IMR-90 (cell line): ENCODE results near the gene KRTAP5-10. TPM values are rescaled to one million over a fixed set of nuclear protein-coding genes. Genes with fewer than 3 reads are reported as not detected.
A peak's percentile ranks its signal among the peaks of the same experiment; 100 is the strongest.

Experiments
- ATAC-seq: fragments of 200-7000 bp; cut with Tn5 transposase; 2 replicates; pipeline ENCODE4 v1.9.1; 2020; ENCODE audit warnings: low read depth, mild to moderate bottlenecking, moderate library complexity
- BruUV-seq: library from RNA; stranded (reverse); fragments of 400-500 nt; replicated peaks from 2 replicates; lab custom pipeline; 2021; lab: Mats Ljungman, UMichigan
- CTCF ChIA-PET: fragments of 300-600 bp; formaldehyde crosslinking; extraction: SDS; loops from one replicate; lab custom pipeline; 2021; ENCODE audit warnings: antibody characterized with exemption; lab: Yijun Ruan, JAX
- POLR2A ChIA-PET: fragments of 300-600 bp; sonication (Branson Sonifier 250); formaldehyde crosslinking; loops from one replicate; lab custom pipeline; 2022; ENCODE audit warnings: antibody characterized with exemption; ENCODE audit not compliant: unreplicated experiment; lab: Charles Lee
- DNase-seq: peaks from one replicate; pipeline ENCODE4 v3.0.0; 2013
- H2AFZ ChIP-seq: replicated peaks from 2 replicates; pipeline ENCODE3; 2013; ENCODE audit warnings: low read length, mild to moderate bottlenecking; ENCODE audit not compliant: poor library complexity
- H2AK5ac ChIP-seq: 2 replicates; pipeline ENCODE4 v1.6.1; 2013; ENCODE audit warnings: low read depth, low read length, inconsistent platforms
- H2AK9ac ChIP-seq: replicated peaks from 2 replicates; pipeline ENCODE3; 2013; ENCODE audit warnings: mild to moderate bottlenecking, low read depth, low read length, moderate library complexity; ENCODE audit not compliant: poor library complexity
- H2BK120ac ChIP-seq: 2 replicates; pipeline ENCODE4 v1.6.1; 2013; ENCODE audit warnings: low read depth, low read length, inconsistent platforms
- H2BK15ac ChIP-seq: 3 replicates; pipeline ENCODE4 v1.6.1; 2013; ENCODE audit warnings: low read depth, low read length, inconsistent platforms
- H2BK20ac ChIP-seq: 2 replicates; pipeline ENCODE4 v1.6.1; 2013; ENCODE audit warnings: low read depth, mild to moderate bottlenecking, inconsistent platforms, low read length, moderate library complexity
- H2BK5ac ChIP-seq: 2 replicates; pipeline ENCODE4 v1.6.1; 2013; ENCODE audit warnings: mild to moderate bottlenecking, low read depth, low read length, inconsistent platforms; ENCODE audit not compliant: poor library complexity, severe bottlenecking
- H3K14ac ChIP-seq: replicated peaks from 2 replicates; pipeline ENCODE4 v1.6.1; 2013; ENCODE audit warnings: low read depth, low read length, inconsistent platforms
- H3K18ac ChIP-seq: 2 replicates; pipeline ENCODE4 v1.6.1; 2013; ENCODE audit warnings: low read depth, low read length, control low read depth
- H3K23ac ChIP-seq: 2 replicates; pipeline ENCODE4 v1.6.1; 2013; ENCODE audit warnings: low read depth, low read length, inconsistent platforms
- H3K27ac ChIP-seq: 2 replicates; pipeline ENCODE4 v1.5.1; 2013; ENCODE audit warnings: mild to moderate bottlenecking, control low read depth, low read length; ENCODE audit not compliant: insufficient read depth
- H3K27me3 ChIP-seq: 2 replicates; pipeline ENCODE4 v1.6.1; 2013; ENCODE audit warnings: low read length; ENCODE audit not compliant: control insufficient read depth, insufficient read depth
- H3K36me3 ChIP-seq: 2 replicates; pipeline ENCODE4 v1.6.1; 2013; ENCODE audit warnings: low read length, mixed read lengths; ENCODE audit not compliant: control insufficient read depth, insufficient read depth
- H3K4ac ChIP-seq: 2 replicates; pipeline ENCODE4 v1.6.1; 2013; ENCODE audit warnings: low read depth, low read length, inconsistent platforms
- H3K4me1 ChIP-seq: 2 replicates; pipeline ENCODE4 v1.6.1; 2013; ENCODE audit warnings: low read length, mixed read lengths; ENCODE audit not compliant: control insufficient read depth, insufficient read depth
- H3K4me2 ChIP-seq: 2 replicates; pipeline ENCODE4 v1.6.1; 2013; ENCODE audit warnings: low read depth, mild to moderate bottlenecking, control low read depth, low read length, moderate library complexity
- H3K4me3 ChIP-seq: 2 replicates; pipeline ENCODE4 v1.5.1; 2013; ENCODE audit warnings: low read depth, mild to moderate bottlenecking, control low read depth, low read length, moderate library complexity; ENCODE audit not compliant: insufficient read depth
- H3K56ac ChIP-seq: 2 replicates; pipeline ENCODE4 v1.6.1; 2013; ENCODE audit warnings: low read length, inconsistent platforms; ENCODE audit not compliant: insufficient read depth; ENCODE audit errors: extremely low read depth
- H3K79me1 ChIP-seq, 2 experiments: 2 replicates each; pipeline ENCODE4 v1.6.1; 2013; ENCODE audit warnings: low read length in 2 of 2, inconsistent platforms in 1 of 2, low read depth in 1 of 2
- H3K9ac ChIP-seq: 2 replicates; pipeline ENCODE4 v1.6.1; 2013; ENCODE audit warnings: low read depth, low read length, control low read depth
- H3K9me1 ChIP-seq: 2 replicates; pipeline ENCODE4 v1.6.1; 2013; ENCODE audit warnings: low read length, inconsistent platforms; ENCODE audit not compliant: insufficient read depth
- H3K9me3 ChIP-seq: 2 replicates; pipeline ENCODE4 v1.6.1; 2013; ENCODE audit warnings: low read length; ENCODE audit not compliant: control insufficient read depth, insufficient read depth
- H4K20me1 ChIP-seq: 2 replicates; pipeline ENCODE4 v1.6.1; 2013; ENCODE audit warnings: low read length, inconsistent platforms; ENCODE audit not compliant: insufficient read depth
- H4K5ac ChIP-seq: 2 replicates; pipeline ENCODE4 v1.6.1; 2013; ENCODE audit warnings: mild to moderate bottlenecking, low read depth, low read length, control low read depth
- H4K8ac ChIP-seq, 2 experiments: 2 replicates each; pipeline ENCODE4 v1.6.1; 2013; ENCODE audit warnings: low read depth in 2 of 2, low read length in 2 of 2, control low read depth in 1 of 2, inconsistent platforms in 1 of 2
- H4K91ac ChIP-seq: 2 replicates; pipeline ENCODE4 v1.6.1; 2013; ENCODE audit warnings: low read depth, low read length, inconsistent platforms; ENCODE audit not compliant: insufficient read depth
- BHLHE40 ChIP-seq: fragments of 150-350 bp; IDR thresholded peaks from 2 replicates; pipeline ENCODE4 v1.6.1; 2016; ENCODE audit warnings: mild to moderate bottlenecking, low read depth, low read length
- CEBPB ChIP-seq: IDR thresholded peaks from 2 replicates; pipeline ENCODE4 v1.6.1; 2012; ENCODE audit warnings: low read depth, low read length, improper control_type of control experiment
- CHD1 ChIP-seq: IDR thresholded peaks from 2 replicates; pipeline ENCODE4 v1.6.1; 2012; ENCODE audit warnings: low read depth, low read length, improper control_type of control experiment
- CTCF ChIP-seq: conservative IDR thresholded peaks from 2 replicates; pipeline ENCODE4 v1.5.1; 2012; ENCODE audit warnings: mild to moderate bottlenecking, low read depth, low read length, improper control_type of control experiment
- FOS ChIP-seq: fragments of 150-350 bp; IDR thresholded peaks from 2 replicates; pipeline ENCODE4 v1.6.1; 2016; ENCODE audit warnings: low read depth, low read length
- MAFK ChIP-seq: IDR thresholded peaks from 2 replicates; pipeline ENCODE4 v1.6.1; 2012; ENCODE audit warnings: low read depth, low read length, improper control_type of control experiment
- MAZ ChIP-seq: IDR thresholded peaks from 2 replicates; pipeline ENCODE4 v1.6.1; 2012; ENCODE audit warnings: low read depth, mild to moderate bottlenecking, low read length, improper control_type of control experiment, moderate library complexity, borderline replicate concordance
- MXI1 ChIP-seq: IDR thresholded peaks from 2 replicates; pipeline ENCODE4 v1.6.1; 2012; ENCODE audit warnings: low read depth, mild to moderate bottlenecking, low read length, moderate library complexity, borderline replicate concordance
- NFE2L2 ChIP-seq: fragments of 150-350 bp; IDR thresholded peaks from 2 replicates; pipeline ENCODE4 v1.6.1; 2016; ENCODE audit warnings: low read depth, mild to moderate bottlenecking, low read length
- POLR2A ChIP-seq: IDR thresholded peaks from 2 replicates; pipeline ENCODE4 v1.6.1; 2012; ENCODE audit warnings: mild to moderate bottlenecking, low read depth, low read length
- RAD21 ChIP-seq: IDR thresholded peaks from 2 replicates; pipeline ENCODE4 v1.6.1; 2012; ENCODE audit warnings: low read length, improper control_type of control experiment
- RCOR1 ChIP-seq: IDR thresholded peaks from 2 replicates; pipeline ENCODE4 v1.6.1; 2012; ENCODE audit warnings: mild to moderate bottlenecking, low read length, improper control_type of control experiment; ENCODE audit not compliant: insufficient replicate concordance
- RFX5 ChIP-seq: IDR thresholded peaks from 2 replicates; pipeline ENCODE4 v1.8.0; 2012; ENCODE audit warnings: low read depth, mild to moderate bottlenecking, low read length, moderate library complexity
- SMC3 ChIP-seq: fragments of 150-350 bp; IDR thresholded peaks from 2 replicates; pipeline ENCODE4 v1.6.1; 2016; ENCODE audit warnings: low read depth, mild to moderate bottlenecking, antibody characterized with exemption, low read length, moderate library complexity
- USF2 ChIP-seq: fragments of 150-350 bp; IDR thresholded peaks from 2 replicates; pipeline ENCODE4 v1.6.1; 2017; ENCODE audit warnings: mild to moderate bottlenecking, antibody characterized with exemption, low read length, low read depth
- WGBS, 2 experiments: methylation state at CpG; one replicate each; pipeline versions ENCODE4 v1.1.5 to v1.1.7; 2013; ENCODE audit warnings: missing lambda C conversion rate in 2 of 2; ENCODE audit not compliant: insufficient read length in 1 of 2; ENCODE audit errors: extremely low coverage in 2 of 2; 5-methylcytosine and 5-hydroxymethylcytosine counted together
- dilution Hi-C: fragments of 300-500 bp; cut with HindIII; formaldehyde crosslinking; loops from one replicate; pipeline ENCODE4 v1.14.3; 2018; ENCODE audit warnings: low sequenced_read_pairs; ENCODE audit not compliant: unreplicated experiment
- in situ Hi-C: fragments of 300-500 bp; cut with MboI; formaldehyde crosslinking; loops from 3 replicates; pipeline ENCODE4 v1.14.3; 2019; ENCODE audit warnings: low sequenced_read_pairs, inconsistent platforms, mixed read lengths
- intact Hi-C: fragments of 100-400 bp; cut with micrococcal nuclease; formaldehyde crosslinking; loops from 2 replicates; pipeline ENCODE4 v1.10.0; 2022
- polyA plus RNA-seq, 3 experiments: library from polyadenylated mRNA; depleted of rRNA; stranded (reverse); fragments of >200 nt; gene quantifications; 2 replicates each; pipeline ENCODE4 v1.2.3, GENCODE V29; 2012; ENCODE audit warnings: low replicate concordance in 1 of 3
- total RNA-seq: library from RNA; depleted of rRNA; stranded (reverse); fragments of >200 nt; gene quantifications from 2 replicates; pipeline ENCODE4 v1.2.3, GENCODE V29; 2012

Gene KRTAP5-10
- total and polyA plus RNA-seq, 2 of the 4 experiments (the other 2 are of a cell fraction) = not detected

- dilution Hi-C loops = no loop called here
- no peak overlapping the region for H3K4me2 ChIP-seq
- H3K14ac ChIP-seq = no peak overlapping the region
- no peak overlapping the region for H2BK15ac ChIP-seq
- in situ Hi-C loops = no loop called here
- peak overlapping the region; percentile 65 for H2AK9ac ChIP-seq
- H2BK120ac ChIP-seq = no peak overlapping the region
- no peak overlapping the region for H4K91ac ChIP-seq
- H3K27me3 ChIP-seq = peaks cover 3% of the 10 kb centered on the region; the same call in 1 of the 2 replicates
- H2AK5ac ChIP-seq = no peak overlapping the region
- H3K9ac ChIP-seq = no peak overlapping the region
- BruUV-seq = no TSS peak
- H3K4me1 ChIP-seq = no peaks in the 10 kb centered on the region
- intact Hi-C loops = loop anchor here (2.0 kb wide), 1 partner anchor 38 kb away; no protein-coding TSS in a partner anchor
- no peak overlapping the region for H2AFZ ChIP-seq
- CTCF ChIA-PET = no interaction called here
- POLR2A ChIA-PET = no interaction called here
- H4K5ac ChIP-seq = no peak overlapping the region
- H3K27ac ChIP-seq = no peak overlapping the region
- no peaks in the 10 kb centered on the region for H3K79me1 ChIP-seq
- H2BK20ac ChIP-seq = no peak overlapping the region
- no peak overlapping the region for H3K18ac ChIP-seq
- no peak overlapping the region for H3K23ac ChIP-seq
- DNase-seq (no peak), ATAC-seq (no peak)
- H3K9me3 ChIP-seq = no peaks in the 10 kb centered on the region
- no peak overlapping the region for H3K4me3 ChIP-seq
- no peak overlapping the region for H4K8ac ChIP-seq
- H3K4ac ChIP-seq = no peak overlapping the region
- H3K56ac ChIP-seq = no peak overlapping the region
- no peaks in the 10 kb centered on the region for H4K20me1 ChIP-seq
- no peaks in the 10 kb centered on the region for H3K36me3 ChIP-seq
- 100% methylated on average over 2 of the region's 55 CpGs; no CpG with 5 or more reads in 1 of the 2 experiments for WGBS, 2 experiments
- no peak overlapping the region for H2BK5ac ChIP-seq
- no peaks in the 10 kb centered on the region for H3K9me1 ChIP-seq
- no peak for TF ChIP-seq NFE2L2
- no peak for TF ChIP-seq FOS
- no peak for TF ChIP-seq MXI1
- no peak for TF ChIP-seq MAZ
- no peak for TF ChIP-seq RFX5
- TF ChIP-seq POLR2A = no peak
- no peak for TF ChIP-seq SMC3
- TF ChIP-seq BHLHE40 = no peak
- no peak for TF ChIP-seq CTCF
- no peak for TF ChIP-seq CHD1
- no peak for TF ChIP-seq USF2
- no peak for TF ChIP-seq RCOR1
- TF ChIP-seq CEBPB = no peak
- no peak for TF ChIP-seq RAD21
- no peak for TF ChIP-seq MAFK
Measured at GRCh38 chr11:71518506-71519471, 46.6 kb upstream of the KRTAP5-10 start.
